Urothelium cell line (cell line): ENCODE data around the gene PXMP2.

ENCODE experiments used
- DNase-seq: peaks from one replicate; pipeline ENCODE4 v3.0.0; 2011; ENCODE audit warnings: low spot score, mixed read lengths
- FAIRE-seq: peaks from 2 replicates; lab custom pipeline; 2011; peaks lifted over from hg19 to GRCh38; lab: Jason Lieb, UNC

Gene PXMP2

DNA sequence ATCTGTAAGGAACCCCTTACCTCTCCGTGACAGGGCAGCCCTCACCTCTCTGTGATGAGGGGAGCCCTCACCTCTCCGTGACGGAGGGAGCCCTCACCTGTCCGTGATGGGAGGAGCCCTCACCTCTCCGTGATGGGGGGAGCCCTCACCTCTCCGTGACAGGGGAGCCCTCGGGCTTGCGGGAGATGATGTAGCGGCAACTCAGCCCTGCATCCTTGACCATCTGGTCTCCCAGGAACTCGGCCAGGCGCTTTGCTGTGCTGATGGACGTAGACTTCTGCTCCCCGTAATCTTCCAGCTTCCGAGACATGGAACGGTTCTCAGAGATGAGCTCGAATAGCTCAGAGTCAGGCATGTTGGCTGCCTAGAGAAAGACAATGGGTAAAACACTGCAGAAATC, 28.2 kb upstream of the PXMP2 start:
- DNase-seq (no peak), FAIRE-seq (no peak)

GRCh38 chr12:132660052-132660451, 27.3 kb upstream of the PXMP2 start:
- no peak for FAIRE-seq

GRCh38 chr12:132660996-132661395, 26.4 kb upstream of the PXMP2 start:
- FAIRE-seq: no peak

More at GRCh38 chr12:132660052-132660451, 27.3 kb upstream of the PXMP2 start:
- DNase-seq: no peak

DNA sequence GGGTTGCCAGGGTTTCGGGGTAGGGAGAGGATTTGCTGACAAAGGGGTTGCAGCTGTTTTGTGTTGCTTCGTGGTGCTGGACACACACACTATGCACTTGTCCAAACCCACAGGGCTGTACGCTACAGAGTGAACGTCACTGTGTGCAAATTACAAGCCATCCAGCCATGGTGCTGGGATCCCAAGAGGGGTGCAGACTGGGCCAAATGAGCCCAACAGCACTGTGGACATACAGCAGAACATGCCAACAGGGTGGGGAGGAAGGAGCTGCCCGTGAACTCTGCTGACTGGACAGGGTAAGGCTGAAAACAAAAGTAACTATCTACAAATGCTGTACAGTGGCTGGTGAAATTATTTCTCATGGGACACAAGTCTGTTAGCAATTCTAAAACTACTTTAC, 25.4 kb upstream of the PXMP2 start:
- DNase-seq (no peak), FAIRE-seq (no peak)

More at GRCh38 chr12:132660996-132661395, 26.4 kb upstream of the PXMP2 start:
- DNase-seq: no peak

- DNase-seq (no peak), FAIRE-seq (no peak)
Measured at GRCh38 chr12:132662901-132663755, 24.3 kb upstream of the PXMP2 start.

- FAIRE-seq (no peak), DNase-seq (no peak)
Measured at GRCh38 chr12:132664206-132665148, 22.9 kb upstream of the PXMP2 start.

- no peak for FAIRE-seq
- DNase-seq: no peak
Measured at GRCh38 chr12:132665149-132665491, 22.3 kb upstream of the PXMP2 start.

GRCh38 chr12:132665794-132666193, 21.6 kb upstream of the PXMP2 start:
- no peak for FAIRE-seq
- DNase-seq: no peak

- FAIRE-seq (no peak), DNase-seq (no peak)
Measured at GRCh38 chr12:132668191-132669088, 18.9 kb upstream of the PXMP2 start.

GRCh38 chr12:132669166-132669879, 18.1 kb upstream of the PXMP2 start:
- FAIRE-seq: no peak

DNA sequence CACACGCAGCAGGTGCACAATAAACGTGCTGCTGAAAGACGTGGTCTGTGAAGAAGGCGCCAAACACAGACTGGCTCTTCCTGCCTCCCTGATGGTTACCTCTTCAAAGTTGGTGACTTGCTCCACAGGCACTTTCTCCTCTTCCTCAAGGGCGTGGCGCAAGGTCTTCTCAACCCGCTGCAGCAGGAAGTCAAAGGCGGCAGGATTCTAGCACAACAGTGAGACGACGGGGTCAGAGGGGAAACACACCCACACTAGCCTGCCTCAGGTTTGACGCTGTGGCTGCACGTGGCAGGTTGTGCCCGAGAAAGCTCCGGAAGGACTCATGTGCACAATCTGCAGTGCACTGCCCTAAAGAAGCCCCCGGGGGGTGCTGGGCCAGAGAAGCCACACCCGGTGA, 15.3 kb upstream of the PXMP2 start:
- DNase-seq: no peak
- no peak for FAIRE-seq

More at GRCh38 chr12:132669166-132669879, 18.1 kb upstream of the PXMP2 start:
- DNase-seq: no peak

DNA sequence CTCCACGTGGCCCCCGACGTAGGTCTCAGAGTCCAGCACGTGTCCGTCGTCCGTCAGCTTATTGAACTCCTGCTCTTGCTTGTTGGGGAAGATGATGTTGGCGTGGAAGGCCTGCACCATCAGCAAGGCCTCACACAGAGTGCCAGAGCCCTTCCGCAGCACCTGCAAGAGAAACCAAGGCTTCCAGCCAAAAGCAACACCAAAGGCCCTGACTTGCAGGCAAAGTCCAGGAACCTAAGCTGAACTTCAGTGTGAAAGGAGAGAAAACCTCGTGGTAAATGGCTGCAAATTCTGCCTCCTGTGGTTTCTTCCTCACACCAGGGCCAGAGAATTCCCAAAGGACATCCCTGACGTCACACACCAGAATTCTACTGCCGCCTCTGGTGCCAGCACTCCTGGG, 14.7 kb upstream of the PXMP2 start:
- DNase-seq: no peak
- no peak for FAIRE-seq

DNA sequence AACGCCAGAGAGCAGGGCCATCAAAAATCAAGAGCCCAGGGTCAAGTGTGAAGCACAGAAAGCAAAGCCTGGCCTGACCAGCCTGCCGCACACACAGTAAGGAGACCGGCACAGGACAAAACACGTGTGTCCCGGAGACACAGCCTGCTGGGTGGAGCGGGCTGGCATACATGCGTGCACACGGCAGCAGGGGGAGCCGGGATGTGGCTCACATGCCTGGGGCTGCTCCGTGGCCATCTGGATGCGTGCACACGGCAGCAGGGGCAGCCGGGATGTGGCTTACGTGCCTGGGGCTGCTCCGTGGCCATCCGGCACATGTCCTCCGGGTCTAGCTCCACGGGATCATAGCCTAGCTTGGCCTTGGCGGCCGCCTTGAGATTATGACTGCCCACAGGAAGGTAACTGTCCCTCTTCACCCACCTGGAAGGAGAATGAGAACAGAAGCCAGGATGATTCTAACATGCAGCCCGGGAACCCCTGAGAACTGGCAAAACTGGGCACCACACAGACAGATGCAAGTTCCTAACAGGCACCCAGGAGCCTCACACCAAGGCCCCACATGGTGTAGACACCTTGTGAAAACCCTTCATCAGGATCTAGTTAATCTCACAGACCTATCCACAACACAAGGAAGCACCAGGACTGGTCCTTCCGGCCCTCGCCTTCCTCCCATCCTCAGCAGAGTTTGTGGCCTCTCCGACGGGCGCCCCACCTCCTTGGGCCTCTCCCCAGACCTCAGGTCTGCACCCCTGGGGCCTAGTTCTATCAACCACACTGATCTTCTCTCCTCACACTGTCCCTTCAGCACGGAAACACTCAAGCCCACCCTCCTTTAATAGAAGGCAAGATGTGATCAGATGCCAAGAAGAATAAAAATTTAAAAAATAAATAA, 13.9 kb upstream of the PXMP2 start:
- DNase-seq: no peak
- no peak for FAIRE-seq

DNA sequence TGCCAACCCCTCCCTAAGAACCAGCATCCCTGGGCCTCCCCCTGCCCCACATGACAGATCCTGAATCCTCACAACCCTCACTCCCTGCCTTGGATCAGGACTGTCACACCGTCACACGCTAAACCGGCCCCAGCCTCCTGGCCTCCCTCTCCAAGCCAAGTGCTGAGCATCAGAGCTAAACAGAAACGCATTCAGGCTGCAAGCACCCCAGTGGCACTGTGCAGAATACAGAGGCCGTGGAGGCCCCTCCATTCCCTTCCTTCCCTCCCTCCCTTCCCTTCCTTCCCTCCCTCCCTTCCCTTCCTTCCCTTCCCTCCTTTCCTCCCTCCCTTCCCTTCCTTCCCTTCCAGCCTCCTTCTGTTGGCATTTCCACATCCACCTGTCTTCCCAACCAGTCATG, 12.8 kb upstream of the PXMP2 start:
- DNase-seq (no peak), FAIRE-seq (no peak)

- DNase-seq: no peak
- FAIRE-seq: no peak
Measured at GRCh38 chr12:132675757-132676432, 11.5 kb upstream of the PXMP2 start.

DNA sequence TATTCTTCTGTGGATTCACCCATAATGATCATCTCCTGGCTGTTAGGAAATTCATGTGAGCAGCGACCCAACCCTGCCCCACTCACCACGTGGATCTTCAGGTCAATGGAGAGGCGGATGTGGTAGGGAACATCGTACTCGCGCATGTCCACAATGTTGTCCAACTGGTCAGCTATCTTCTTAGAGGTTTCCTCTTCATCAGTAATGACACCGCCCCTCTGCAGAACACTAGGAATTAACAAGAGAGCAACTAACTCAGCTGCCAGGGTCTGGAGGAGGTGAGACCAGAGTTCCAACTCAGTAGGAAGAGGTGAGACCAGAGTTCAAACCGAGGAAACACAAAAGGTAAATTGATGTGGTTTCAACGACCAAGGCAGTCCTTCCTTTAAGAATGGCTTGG, 9.9 kb upstream of the PXMP2 start:
- FAIRE-seq (no peak), DNase-seq (no peak)

GRCh38 chr12:132685400-132685799, 2.0 kb upstream of the PXMP2 start:
- DNase-seq: no peak
- no peak for FAIRE-seq

DNA sequence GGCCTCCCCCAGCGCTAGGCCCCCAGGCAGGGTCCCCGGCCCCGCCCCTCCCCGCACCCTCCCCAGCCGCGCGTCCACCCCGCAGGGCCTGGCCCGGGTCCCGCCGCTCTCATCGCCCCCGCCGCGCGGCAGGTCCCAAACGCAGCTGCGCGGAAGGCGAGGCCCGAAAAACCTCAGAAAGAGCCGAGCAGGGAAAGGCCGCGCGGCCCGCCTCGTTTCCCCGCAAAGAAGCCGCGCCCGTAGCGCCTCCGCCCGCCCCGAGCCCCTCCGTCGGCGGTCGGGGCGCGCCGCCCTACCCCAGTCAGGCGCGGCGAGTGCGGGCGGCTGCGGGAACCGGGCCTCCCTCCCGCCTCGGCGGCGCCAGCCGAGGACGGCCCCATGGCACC, 569 bp upstream of the PXMP2 start:
- no peak for FAIRE-seq
- DNase-seq: no peak

GRCh38 chr12:132689227-132689626, 1.8 kb downstream of the PXMP2 start:
- DNase-seq (no peak), FAIRE-seq (no peak)
